Measurements from ENCODE around the gene LTBP3.

DNA sequence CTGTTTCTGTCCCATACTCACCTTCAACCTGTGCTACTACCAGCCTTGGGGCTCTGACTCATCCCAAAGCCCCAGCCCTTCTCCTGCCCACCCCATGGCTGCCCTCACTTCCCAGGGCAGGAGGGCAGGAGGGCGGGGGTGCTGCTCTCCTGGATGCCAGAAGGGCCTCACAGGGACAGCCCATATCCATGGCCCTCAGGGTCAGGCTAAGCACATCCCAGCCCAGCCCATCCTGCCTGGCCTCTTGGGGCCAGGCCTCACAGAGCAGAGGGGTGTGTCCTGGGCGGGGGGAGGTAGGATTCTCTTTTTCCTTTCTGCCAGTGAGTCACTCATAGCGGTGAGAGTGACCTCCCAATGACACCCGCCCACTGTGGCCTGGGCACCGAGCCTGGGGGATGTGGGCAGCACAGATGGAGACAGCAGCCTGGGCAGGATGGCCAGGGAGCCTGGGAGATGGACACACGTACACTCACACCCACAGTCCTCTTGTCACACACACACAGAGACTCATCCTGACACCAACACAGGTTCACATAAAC is 2.4 kb downstream of the LTBP3 start:
- TF ChIP-seq CTCF (IDR thresholded peaks at IDR 0.05) (no peak), EP300 (IDR thresholded peaks at IDR 0.05; ENCODE audit: low read depth) (no peak)

Data from transverse colon (tissue), 3 donors.